HepG2 (cell line): ENCODE data around the gene CCL23. TPM values are rescaled to one million over a fixed set of nuclear protein-coding genes. Genes with fewer than 3 reads are reported as not detected.

Source experiments
- ARHGAP35 ChIP-seq: sonication (generic); formaldehyde crosslinking; IDR thresholded peaks from 2 replicates; pipeline ENCODE4 v1.9.0; 2022; ENCODE audit warnings: mild to moderate bottlenecking, inconsistent platforms, moderate library complexity, missing genetic modification reagents, borderline replicate concordance
- ARNTL ChIP-seq: sonication (generic); formaldehyde crosslinking; IDR thresholded peaks from 2 replicates; pipeline ENCODE4 v1.4.0; 2020; ENCODE audit warnings: mild to moderate bottlenecking, missing genetic modification reagents
- ATF2 ChIP-seq: sonication (generic); formaldehyde crosslinking; IDR thresholded peaks from 2 replicates; pipeline ENCODE4 v1.4.0; 2020; ENCODE audit warnings: missing genetic modification reagents
- BCLAF1 ChIP-seq: fragments of 450-650 bp; IDR thresholded peaks from 2 replicates; pipeline ENCODE4 v1.6.1; 2017; ENCODE audit warnings: mild to moderate bottlenecking
- CENPX ChIP-seq: sonication (generic); formaldehyde crosslinking; IDR thresholded peaks from 2 replicates; pipeline ENCODE4 v1.9.0; 2021; ENCODE audit warnings: mild to moderate bottlenecking, missing genetic modification reagents, moderate library complexity
- HMG20B ChIP-seq: conservative IDR thresholded peaks from 2 replicates; pipeline ENCODE4 v1.6.1; 2016; ENCODE audit warnings: missing genetic modification reagents, missing compliant biosample characterization
- HOXA5 ChIP-seq: sonication (generic); formaldehyde crosslinking; IDR thresholded peaks from 2 replicates; pipeline ENCODE4 v1.4.0; 2020; ENCODE audit warnings: missing genetic modification reagents
- KDM3A ChIP-seq: IDR thresholded peaks from 2 replicates; pipeline ENCODE4 v1.6.1; 2018; ENCODE audit warnings: low read depth, missing compliant biosample characterization
- MAZ ChIP-seq, 2 experiments: sonication (generic) in 1 of 2; formaldehyde crosslinking in 1 of 2; IDR thresholded peaks; 2 replicates each; pipeline versions ENCODE4 v1.5.0 to v1.6.1; 2012 to 2020; ENCODE audit warnings: low read depth in 2 of 2, mild to moderate bottlenecking in 2 of 2, borderline replicate concordance in 1 of 2, improper control_type of control experiment in 1 of 2, low read length in 1 of 2, missing genetic modification reagents in 1 of 2, moderate library complexity in 1 of 2
- PATZ1 ChIP-seq: sonication (generic); formaldehyde crosslinking; IDR thresholded peaks from 2 replicates; pipeline ENCODE4 v1.4.0; 2020; ENCODE audit warnings: missing genetic modification reagents
- ZHX2 ChIP-seq, 2 experiments: sonication (generic) in 1 of 2; formaldehyde crosslinking in 1 of 2; IDR thresholded peaks; 2 replicates each; pipeline versions ENCODE4 v1.6.1 to v1.9.0; 2014 to 2022; ENCODE audit warnings: antibody characterized with exemption in 1 of 2, borderline replicate concordance in 1 of 2, inconsistent platforms in 1 of 2, low read depth in 1 of 2, missing genetic modification reagents in 1 of 2
- ZNF251 ChIP-seq: sonication (generic); formaldehyde crosslinking; IDR thresholded peaks from 2 replicates; pipeline ENCODE4 v1.9.0; 2021; ENCODE audit warnings: mild to moderate bottlenecking, missing genetic modification reagents
- ZNF747 ChIP-seq: sonication (generic); formaldehyde crosslinking; IDR thresholded peaks from 2 replicates; pipeline ENCODE4 v1.8.1; 2023; ENCODE audit warnings: missing genetic modification reagents, mild to moderate bottlenecking, borderline replicate concordance
- ZNF781 ChIP-seq: sonication (generic); formaldehyde crosslinking; IDR thresholded peaks from 2 replicates; pipeline ENCODE4 v1.5.1; 2020; ENCODE audit warnings: borderline replicate concordance, mild to moderate bottlenecking, missing genetic modification reagents; ENCODE audit errors: not compliant biosample characterization
- ZNF891 ChIP-seq: sonication (generic); formaldehyde crosslinking; IDR thresholded peaks from 2 replicates; pipeline ENCODE4 v1.5.0; 2020; ENCODE audit warnings: mild to moderate bottlenecking, missing genetic modification reagents
- polyA plus RNA-seq, 8 experiments: library from polyadenylated mRNA; depleted of rRNA in 3 of 8; stranded (reverse) in 7 of 8; unstranded in 1 of 8; fragments of >200 nt; fragmentation: Illumina TruSeq in 4 of 8; extraction: Trizol in 4 of 8; gene quantifications; 2 replicates each; pipeline versions ENCODE4 v1.2.1 to v1.2.3, GENCODE V29; 2011 to 2016; ENCODE audit warnings: low read depth in 4 of 8, missing spikeins in 1 of 8, mixed read lengths in 1 of 8; ENCODE audit not compliant: insufficient read depth in 1 of 8
- total RNA-seq, 5 experiments: library from RNA; depleted of rRNA; stranded (reverse); fragments of >200 nt; fragmentation: Illumina TruSeq; extraction: Trizol; gene quantifications; 2 replicates each; pipeline ENCODE4 v1.2.3, GENCODE V29; 2016; ENCODE audit warnings: low read depth in 1 of 5

Gene CCL23
- total and polyA plus RNA-seq, 2 of the 13 experiments (the other 11 are each of a cell fraction or from before 2014, with no cell fraction given) = not detected

- TF ChIP-seq ZNF747 (CRISPR knock-in tag) (no peak), ARHGAP35 (no peak), ZNF781 (CRISPR knock-in tag) (no peak), KDM3A (no peak), ATF2 (CRISPR knock-in tag) (no peak), BCLAF1 (no peak), MAZ (IDR thresholded peaks at IDR 0.05; ENCODE audit: borderline replicate concordance, low read depth, low read length) (no peak), MAZ (CRISPR knock-in tag; IDR thresholded peaks at IDR 0.05; ENCODE audit: low read depth) (no peak), ZNF251 (CRISPR knock-in tag) (no peak), ZHX2 (IDR thresholded peaks at IDR 0.05; ENCODE audit: low read depth) (no peak), ZHX2 (CRISPR knock-in tag; IDR thresholded peaks at IDR 0.05; ENCODE audit: borderline replicate concordance) (no peak), CENPX (CRISPR knock-in tag) (no peak), ARNTL (peak; percentile 56; the same call in 1 of the 2 replicates), PATZ1 (CRISPR knock-in tag) (0 out of 2 replicates have a peak, but pooled peaks have one; percentile 21), HOXA5 (CRISPR knock-in tag) (no peak), HMG20B (CRISPR knock-in tag) (no peak), ZNF891 (CRISPR knock-in tag) (no peak)
Observed at GRCh38 chr17:36008998-36009665, 8.6 kb downstream of the CCL23 start (continued).
